HCT116 (cell line): ENCODE measurements around the gene STRN3. TPM values are rescaled to one million over a fixed set of nuclear protein-coding genes. Genes with fewer than 3 reads are reported as not detected.

Experiments used
- ATAC-seq: fragments of 200-7000 bp; cut with Tn5 transposase; 2 replicates; pipeline ENCODE4 v1.9.1; 2020; ENCODE audit warnings: mild to moderate bottlenecking, moderate library complexity
- BruUV-seq: library from RNA; stranded (reverse); fragments of 400-500 nt; replicated peaks from 2 replicates; lab custom pipeline; 2021; lab: Mats Ljungman, UMichigan
- CTCF ChIA-PET: fragments of 300-600 bp; sonication (Branson Sonifier 250); formaldehyde crosslinking; loops from one replicate; lab custom pipeline; 2021; ENCODE audit warnings: antibody characterized with exemption; lab: Charles Lee
- POLR2A ChIA-PET: fragments of 300-600, 350-600 bp; sonication (Branson Sonifier 250); formaldehyde crosslinking; loops from one replicate; lab custom pipeline; 2021; ENCODE audit warnings: antibody characterized with exemption; lab: Charles Lee
- RAD21 ChIA-PET, 2 experiments: fragments of 300-600 bp; sonication (Branson Sonifier 250); formaldehyde crosslinking; loops; one replicate each; lab custom pipeline; 2023; ENCODE audit warnings: low total read pairs in 2 of 2; ENCODE audit not compliant: uncharacterized antibody in 2 of 2, unreplicated experiment in 2 of 2, low non-redundant PET in 1 of 2; lab: Charles Lee
- DNase-seq: peaks from one replicate; pipeline ENCODE4 v3.0.0-alpha.2; 2010; ENCODE audit warnings: low read depth, low spot score
- H2AFZ ChIP-seq: fragments of 200-600 bp; shearing (Covaris generic), sonication (generic); 2 replicates; pipeline ENCODE4 v1.6.1; 2017; ENCODE audit warnings: low read depth, mixed run types, mixed read lengths, antibody characterized with exemption, low read length; ENCODE audit not compliant: poor library complexity, severe bottlenecking
- H3K27ac ChIP-seq: 2 replicates; pipeline ENCODE4 v1.5.1; 2012; ENCODE audit warnings: low read depth, low read length
- H3K27me3 ChIP-seq: fragments of 200-600 bp; sonication (generic); 2 replicates; pipeline ENCODE4 v1.6.1; 2016; ENCODE audit warnings: mixed run types, low read length, mixed read lengths; ENCODE audit not compliant: insufficient read depth
- H3K36me3 ChIP-seq, 2 experiments: fragments of 200-500 bp in 1 of 2; fragments of 200-600 bp in 1 of 2; sonication (Bioruptor generic) in 1 of 2; sonication (generic) in 1 of 2; 2 replicates each; pipeline versions ENCODE4 v1.5.1 to v1.6.1; 2014 to 2016; ENCODE audit warnings: low read length in 2 of 2, inconsistent platforms in 1 of 2, mixed read lengths in 1 of 2, mixed run types in 1 of 2; ENCODE audit not compliant: insufficient read depth in 2 of 2, control insufficient read depth in 1 of 2
- H3K4me1 ChIP-seq, 2 experiments: fragments of 200-600 bp in 1 of 2; sonication (generic) in 1 of 2; 2 replicates each; pipeline versions ENCODE4 v1.5.1 to v1.6.1; 2012 to 2017; ENCODE audit warnings: low read length in 2 of 2, inconsistent platforms in 1 of 2, mild to moderate bottlenecking in 1 of 2, mixed read lengths in 1 of 2, mixed run types in 1 of 2, moderate library complexity in 1 of 2; ENCODE audit not compliant: insufficient read depth in 2 of 2, control insufficient read depth in 1 of 2
- H3K4me2 ChIP-seq: fragments of 200-600 bp; sonication (generic); 2 replicates; pipeline ENCODE4 v1.6.1; 2017; ENCODE audit warnings: mixed run types, low read length, mixed read lengths
- H3K4me3 ChIP-seq, 2 experiments: fragments of 200-600 bp in 1 of 2; sonication (generic) in 1 of 2; replicated peaks in 1 of 2; 2 replicates each; pipeline ENCODE4 v1.5.1; 2011 to 2016; ENCODE audit warnings: low read length in 2 of 2, control low read depth in 1 of 2, low read depth in 1 of 2, mild to moderate bottlenecking in 1 of 2, mixed read lengths in 1 of 2, mixed run types in 1 of 2
- H3K79me2 ChIP-seq: fragments of 200-600 bp; sonication (generic); 2 replicates; pipeline ENCODE4 v1.6.1; 2017; ENCODE audit warnings: mild to moderate bottlenecking, mixed run types, low read length, moderate library complexity, mixed read lengths; ENCODE audit not compliant: insufficient read depth
- H3K9ac ChIP-seq: fragments of 200-600 bp; sonication (generic); 2 replicates; pipeline ENCODE4 v1.6.1; 2016; ENCODE audit warnings: low read length, mixed read lengths
- H3K9me2 ChIP-seq: fragments of 200-600 bp; sonication (generic), shearing (Covaris generic); 2 replicates; pipeline ENCODE4 v1.6.1; 2017; ENCODE audit warnings: mixed run types, mild to moderate bottlenecking, moderate library complexity; ENCODE audit not compliant: insufficient read depth
- H3K9me3 ChIP-seq, 2 experiments: fragments of 200-500 bp in 1 of 2; fragments of 200-600 bp in 1 of 2; sonication (Bioruptor generic) in 1 of 2; sonication (generic) in 1 of 2; 2 replicates each; pipeline ENCODE4 v1.6.1; 2014 to 2017; ENCODE audit warnings: low read length in 2 of 2, mixed read lengths in 2 of 2, inconsistent platforms in 1 of 2, low read depth in 1 of 2, mild to moderate bottlenecking in 1 of 2, mixed run types in 1 of 2, moderate library complexity in 1 of 2; ENCODE audit not compliant: control insufficient read depth in 1 of 2, insufficient read depth in 1 of 2
- H4K20me1 ChIP-seq: fragments of 200-600 bp; sonication (generic), shearing (Covaris generic); 2 replicates; pipeline ENCODE4 v1.6.1; 2017; ENCODE audit warnings: mixed run types, mild to moderate bottlenecking, moderate library complexity; ENCODE audit not compliant: insufficient read depth
- CEBPB ChIP-seq: IDR thresholded peaks from 2 replicates; pipeline ENCODE4 v1.6.1; 2012; ENCODE audit warnings: low read depth
- ELF1 ChIP-seq: IDR thresholded peaks from 2 replicates; pipeline ENCODE4 v1.6.1; 2012; ENCODE audit warnings: low read depth, borderline replicate concordance
- JUND ChIP-seq: IDR thresholded peaks from 2 replicates; pipeline ENCODE4 v1.6.1; 2012
- REST ChIP-seq: IDR thresholded peaks from 2 replicates; pipeline ENCODE4 v1.6.1; 2012; ENCODE audit warnings: low read depth
- TCF7L2 ChIP-seq: IDR thresholded peaks from 2 replicates; pipeline ENCODE4 v1.7.0; 2011; ENCODE audit warnings: borderline replicate concordance, inconsistent platforms; ENCODE audit not compliant: insufficient read depth, insufficient read length; ENCODE audit errors: extremely low read depth
- intact Hi-C: fragments of 100-400 bp; cut with micrococcal nuclease; formaldehyde crosslinking; loops from 2 replicates; pipeline ENCODE4 v1.10.0; 2022
- total RNA-seq: library from RNA; stranded (reverse); gene quantifications from one replicate; pipeline ENCODE4 v1.2.1, GENCODE V29; 2021; ENCODE audit not compliant: unreplicated experiment

Gene STRN3
- total RNA-seq, 1 experiment from 2014 or later = 43.4 TPM

- RAD21 ChIA-PET = no interaction called here
- TF ChIP-seq REST (no peak), ELF1 (no peak), CEBPB (peak; percentile 72), JUND (no peak), TCF7L2 (no peak)
- TF ChIP-seq, all 23 proteins: peak for 1
- Histone ChIP-seq H3K4me3 (no peak overlapping the region), H3K36me3 (no peaks in the 10 kb centered on the region), H4K20me1 (no peaks in the 10 kb centered on the region), H3K9me2 (no peaks in the 10 kb centered on the region), H3K9ac (no peak overlapping the region), H3K79me2 (no peaks in the 10 kb centered on the region), H2AFZ (no peak overlapping the region), H3K9me3 (no peaks in the 10 kb centered on the region), H3K4me2 (peak overlapping the region; percentile 8; the same call in 1 of the 2 replicates), H3K4me1 (peaks cover 23 to 29% of the 10 kb centered on the region in 2 experiments), H3K27me3 (no peaks in the 10 kb centered on the region), H3K27ac (peak overlapping the region; percentile 32; the same call in 1 of the 2 replicates)
- DNase-seq = no peak
- ChIA-PET CTCF (interaction anchor here (0.9 kb wide), 1 partner anchor 23 kb away, joined by 3 read pairs; no protein-coding TSS in a partner anchor), POLR2A (interaction anchor here (1.3 to 1.9 kb wide), 2 partner anchors 28 to 33 kb away, joined by 3 to 4 read pairs; partner anchors contain the start of gene STRN3)
- ATAC-seq = no peak
- intact Hi-C loops = no loop called here
- BruUV-seq = no TSS peak
Measured at GRCh38 chr14:31059152-31059924, 33.2 kb upstream of the STRN3 start.
